HUES64 (cell line): ENCODE results near the gene GLUL.

Source experiments
- H3K27ac ChIP-seq: 2 replicates; pipeline ENCODE4 v1.7.0; 2013; ENCODE audit warnings: low read depth, low read length, inconsistent platforms
- H3K27me3 ChIP-seq: 2 replicates; pipeline ENCODE4 v1.6.1; 2013; ENCODE audit warnings: mild to moderate bottlenecking, low read length; ENCODE audit not compliant: insufficient read depth
- H3K36me3 ChIP-seq: 2 replicates; pipeline ENCODE4 v1.6.1; 2013; ENCODE audit warnings: mild to moderate bottlenecking, low read length; ENCODE audit not compliant: insufficient read depth
- H3K4me1 ChIP-seq: 2 replicates; pipeline ENCODE4 v1.6.1; 2013; ENCODE audit warnings: mild to moderate bottlenecking, low read length, moderate library complexity; ENCODE audit not compliant: insufficient read depth
- H3K4me3 ChIP-seq: 2 replicates; pipeline ENCODE4 v1.5.1; 2013; ENCODE audit warnings: mild to moderate bottlenecking, low read length, moderate library complexity
- H3K9ac ChIP-seq: 2 replicates; pipeline ENCODE4 v1.6.1; 2013; ENCODE audit warnings: mild to moderate bottlenecking, low read depth, low read length
- H3K9me3 ChIP-seq: 2 replicates; pipeline ENCODE4 v1.6.1; 2013; ENCODE audit warnings: low read depth, low read length; ENCODE audit not compliant: insufficient read depth
- WGBS: fragments of 150-250, 120-280 bp; methylation state at CpG from one replicate; pipeline ENCODE4 v1.1.7; 2013; ENCODE audit warnings: missing lambda C conversion rate; 5-methylcytosine and 5-hydroxymethylcytosine counted together

GLUL gene

DNA sequence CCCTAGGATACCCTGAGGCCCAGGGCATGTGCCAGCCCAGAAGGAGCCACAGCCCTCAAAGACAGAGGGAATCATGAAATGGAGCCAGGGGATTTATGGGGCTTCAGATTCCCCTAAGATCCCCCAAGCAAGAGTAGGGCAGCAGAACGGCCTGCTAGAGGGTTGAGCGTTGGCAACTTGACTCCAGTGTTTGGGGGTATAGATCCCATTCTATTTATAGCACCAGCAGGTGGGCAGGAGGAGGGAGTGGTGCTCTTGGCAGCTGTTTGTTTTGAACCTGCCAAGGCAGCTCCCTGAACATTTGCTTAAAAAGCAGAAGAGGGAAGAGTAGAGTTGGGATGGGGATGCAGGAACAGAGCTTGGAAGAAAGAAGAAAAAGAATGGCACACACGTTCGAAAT lies 33.7 kb downstream of the GLUL start:
- Histone ChIP-seq H3K9me3 (no peaks in the 10 kb centered on the region), H3K9ac (no peak overlapping the region), H3K4me3 (no peak overlapping the region), H3K4me1 (peaks cover 31% of the 10 kb centered on the region), H3K36me3 (no peaks in the 10 kb centered on the region), H3K27ac (no peak overlapping the region; the same call in 1 of the 2 replicates), H3K27me3 (no peaks in the 10 kb centered on the region)
- 88% methylated on average over 4 of the region's 4 CpGs for WGBS

DNA sequence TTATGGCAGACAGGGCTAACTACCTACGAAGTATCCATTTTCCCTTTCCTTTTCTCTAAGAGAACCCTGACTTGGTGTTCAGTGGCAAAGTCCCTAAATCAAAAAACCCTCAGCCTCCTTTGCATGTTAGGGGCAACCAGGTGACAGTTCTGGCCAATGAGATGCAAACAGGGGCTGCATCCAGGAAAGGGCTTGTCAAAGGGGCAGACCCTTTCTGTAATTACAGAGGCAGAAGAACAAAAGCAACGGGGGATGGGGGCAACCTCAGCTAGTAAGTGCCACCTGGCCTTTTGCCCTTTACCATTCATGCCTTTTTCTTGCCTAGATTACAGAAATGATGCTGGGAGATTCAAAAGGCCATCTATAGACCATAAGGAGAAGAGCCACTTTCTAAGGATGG lies 34.4 kb downstream of the GLUL start:
- Histone ChIP-seq H3K4me3 (no peak overlapping the region), H3K9ac (no peak overlapping the region), H3K27me3 (no peaks in the 10 kb centered on the region), H3K27ac (no peak overlapping the region), H3K36me3 (no peaks in the 10 kb centered on the region), H3K9me3 (no peaks in the 10 kb centered on the region), H3K4me1 (peaks cover 27% of the 10 kb centered on the region)
- 63% methylated on average over 2 of the region's 2 CpGs for WGBS

DNA sequence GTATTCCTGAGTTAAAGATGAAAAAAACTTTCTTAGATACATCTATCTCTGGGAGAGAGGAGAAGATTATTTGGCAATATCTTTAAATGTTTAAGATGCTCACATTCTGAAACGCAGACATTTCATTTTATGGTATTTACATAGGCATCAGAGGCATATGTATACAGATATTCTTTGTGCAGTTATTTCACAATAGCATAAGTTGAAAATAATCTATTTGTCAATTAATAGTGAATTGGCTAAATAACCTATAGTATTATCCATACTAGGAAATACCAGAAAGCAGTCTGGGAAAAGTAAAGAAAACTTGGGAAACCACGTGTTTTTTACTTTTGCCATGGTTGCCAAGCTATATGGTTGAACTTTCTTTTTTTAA lies 35.9 kb downstream of the GLUL start:
- no peaks in the 10 kb centered on the region for H3K27me3 ChIP-seq
- H3K9me3 ChIP-seq = no peaks in the 10 kb centered on the region
- H3K9ac ChIP-seq = no peak overlapping the region
- no peaks in the 10 kb centered on the region for H3K36me3 ChIP-seq
- peaks cover 27% of the 10 kb centered on the region for H3K4me1 ChIP-seq
- WGBS = 100% methylated on average over 1 of the region's 2 CpGs
- H3K4me3 ChIP-seq = no peak overlapping the region
- no peak overlapping the region for H3K27ac ChIP-seq

DNA sequence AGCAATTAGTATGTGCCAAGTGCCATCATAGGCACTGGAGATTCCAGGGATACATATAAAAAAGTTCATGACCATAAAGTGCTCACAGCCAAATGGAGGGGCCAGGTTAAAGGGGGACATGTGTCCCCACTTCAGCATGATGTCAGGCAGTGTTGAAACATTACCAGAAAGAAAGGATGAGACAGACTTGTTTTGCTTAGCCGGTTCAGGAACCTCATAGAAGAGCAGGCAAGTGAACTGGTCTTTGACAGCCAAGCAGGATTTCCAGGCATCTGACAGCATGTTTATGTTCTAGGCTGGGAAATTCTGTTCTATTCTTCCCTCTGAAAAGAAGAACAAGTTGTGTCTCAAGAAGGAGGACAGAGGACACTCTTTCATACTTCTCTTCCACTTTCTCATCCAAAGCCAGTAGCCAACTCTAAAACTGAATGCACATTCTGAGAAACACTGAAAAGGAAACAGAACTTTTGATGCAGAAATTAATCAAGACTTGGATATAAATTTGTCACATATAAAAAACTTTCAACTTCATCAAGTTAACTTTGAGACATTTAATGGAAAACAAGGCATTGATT lies 39.7 kb downstream of the GLUL start:
- no peak overlapping the region for H3K9ac ChIP-seq
- H3K27ac ChIP-seq = no peak overlapping the region
- H3K9me3 ChIP-seq = no peaks in the 10 kb centered on the region
- WGBS = 93% methylated on average over 1 of the region's 1 CpG
- H3K27me3 ChIP-seq = no peaks in the 10 kb centered on the region
- H3K4me3 ChIP-seq = no peak overlapping the region
- no peaks in the 10 kb centered on the region for H3K36me3 ChIP-seq
- H3K4me1 ChIP-seq = no peaks in the 10 kb centered on the region

DNA sequence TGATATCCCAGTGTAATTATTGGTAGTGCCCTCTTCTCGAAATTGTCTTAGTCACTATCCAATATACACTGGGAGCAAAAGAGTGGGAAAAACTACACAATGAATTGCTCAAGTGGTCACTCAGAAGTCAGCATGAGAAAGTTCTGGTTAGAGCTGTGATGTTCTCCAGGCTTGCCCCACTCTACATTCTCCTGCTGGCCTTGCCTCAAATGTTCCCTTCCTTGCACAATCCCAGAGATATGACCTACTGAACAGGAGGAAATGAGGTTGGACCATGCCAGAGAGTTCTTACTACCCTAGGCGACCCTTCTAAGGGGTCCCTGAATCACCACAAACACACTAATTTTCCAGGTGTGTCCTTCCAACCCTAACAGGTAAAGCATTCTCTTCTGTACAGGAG lies 40.8 kb downstream of the GLUL start:
- WGBS = 92% methylated on average over 2 of the region's 2 CpGs
- no peaks in the 10 kb centered on the region for H3K4me1 ChIP-seq
- no peaks in the 10 kb centered on the region for H3K27me3 ChIP-seq
- H3K27ac ChIP-seq = no peak overlapping the region
- no peak overlapping the region for H3K9ac ChIP-seq
- H3K4me3 ChIP-seq = no peak overlapping the region
- H3K9me3 ChIP-seq = no peaks in the 10 kb centered on the region
- H3K36me3 ChIP-seq = no peaks in the 10 kb centered on the region

DNA sequence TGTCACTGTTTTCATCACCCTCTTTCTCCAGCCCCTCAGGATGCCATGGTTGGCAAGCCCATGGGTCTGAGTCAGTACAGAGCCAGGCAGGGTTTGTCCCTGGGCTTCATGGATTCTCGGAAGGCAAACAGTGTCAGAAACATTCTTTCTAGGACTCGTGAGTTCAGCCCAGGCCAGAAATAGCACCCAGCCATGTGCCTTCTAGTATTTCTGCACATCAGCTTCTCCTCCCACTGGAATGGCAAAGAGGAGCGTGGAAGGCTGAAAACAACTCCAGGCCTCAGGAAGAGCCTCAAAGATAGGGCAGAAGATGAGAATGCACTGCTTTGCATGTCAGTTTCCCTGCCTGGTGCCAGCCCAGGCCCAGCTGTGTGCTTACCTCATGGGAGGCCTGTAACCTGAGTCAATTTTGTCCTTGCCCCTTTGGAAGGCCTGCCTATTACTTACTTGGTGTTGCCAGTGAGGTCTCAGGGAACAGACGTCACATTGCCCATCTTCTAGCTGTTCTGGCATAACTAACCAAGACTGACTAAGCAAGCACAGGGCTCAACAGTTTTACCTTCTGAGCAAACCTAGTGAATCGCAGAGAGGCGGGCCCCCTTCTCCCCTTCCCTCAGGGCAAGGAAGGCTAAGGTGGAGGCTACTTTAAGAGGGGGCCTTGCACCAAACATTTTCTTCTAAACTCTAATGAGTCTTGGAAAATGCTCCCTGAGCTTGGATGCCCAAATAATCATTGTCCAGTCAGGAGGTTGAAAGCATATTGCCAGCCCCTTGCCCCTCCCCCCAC lies 42.4 kb downstream of the GLUL start:
- H3K27me3 ChIP-seq = no peaks in the 10 kb centered on the region
- H3K9me3 ChIP-seq = no peaks in the 10 kb centered on the region
- H3K4me3 ChIP-seq = no peak overlapping the region
- H3K36me3 ChIP-seq = no peaks in the 10 kb centered on the region
- H3K4me1 ChIP-seq = no peaks in the 10 kb centered on the region
- no peak overlapping the region for H3K27ac ChIP-seq
- WGBS = 86% methylated on average over 6 of the region's 6 CpGs
- no peak overlapping the region for H3K9ac ChIP-seq

DNA sequence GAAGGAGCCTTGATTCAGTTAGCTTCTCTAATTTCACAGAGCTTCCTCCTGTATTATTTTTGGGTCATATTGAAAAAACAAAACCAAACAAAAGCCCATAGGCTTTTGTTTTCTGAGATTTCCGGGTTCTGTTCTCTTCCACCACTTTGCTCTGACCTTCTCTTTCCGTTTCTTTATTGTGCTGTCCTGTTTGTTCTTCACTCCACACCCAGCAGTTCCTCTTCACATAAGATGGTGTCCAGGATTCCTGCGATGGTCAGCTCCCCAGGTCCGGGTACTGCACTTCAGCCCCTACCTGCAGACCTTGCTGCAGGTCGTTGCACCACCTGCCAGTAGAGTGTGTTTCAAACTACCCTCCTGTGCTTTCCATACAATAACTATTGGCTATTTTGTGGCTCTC lies 44.6 kb downstream of the GLUL start:
- H3K36me3 ChIP-seq = no peaks in the 10 kb centered on the region
- H3K27me3 ChIP-seq = no peaks in the 10 kb centered on the region
- no peak overlapping the region for H3K9ac ChIP-seq
- no peak overlapping the region for H3K27ac ChIP-seq
- no peak overlapping the region for H3K4me3 ChIP-seq
- no peaks in the 10 kb centered on the region for H3K4me1 ChIP-seq
- 88% methylated on average over 5 of the region's 5 CpGs for WGBS
- H3K9me3 ChIP-seq = no peaks in the 10 kb centered on the region

DNA sequence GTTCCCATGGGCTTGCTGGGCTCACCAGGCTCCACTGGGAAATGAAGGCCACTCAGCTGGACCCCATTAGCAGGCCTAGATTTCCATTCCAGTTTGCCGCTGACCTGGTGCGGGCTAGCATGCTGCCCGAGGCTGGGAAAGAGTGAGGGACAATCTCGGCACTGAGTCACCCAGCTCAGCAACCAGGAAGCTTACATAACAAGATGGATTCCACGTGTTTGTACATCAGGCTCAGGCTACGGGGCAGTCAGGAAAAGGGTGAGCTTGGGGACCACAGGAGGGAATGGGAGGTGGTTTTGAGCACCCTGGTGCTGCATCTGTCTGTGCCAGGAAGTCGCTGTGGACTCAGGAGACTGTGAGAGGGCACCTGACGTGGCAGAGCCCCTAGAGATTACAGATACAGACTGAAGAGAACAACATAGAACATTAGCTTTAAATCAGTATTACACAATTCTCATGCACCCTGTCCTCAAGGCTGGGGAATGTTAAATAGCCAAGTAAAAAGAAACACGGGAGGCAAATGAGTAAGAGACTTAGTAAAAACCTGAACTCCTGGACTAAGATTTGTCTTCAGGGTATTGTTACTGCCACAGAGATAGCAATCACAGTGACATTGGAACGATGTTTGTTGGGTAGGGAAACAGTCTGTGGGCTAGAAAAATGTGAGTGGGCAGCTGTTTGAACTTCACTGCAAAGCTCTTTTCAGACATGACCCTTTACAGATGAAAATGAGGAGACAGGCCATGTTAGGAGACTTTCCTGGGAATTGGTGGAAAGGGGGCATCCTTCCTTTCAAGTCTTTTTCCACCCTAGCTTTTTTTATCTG lies 51.1 kb downstream of the GLUL start:
- H3K9ac ChIP-seq = no peak overlapping the region
- H3K4me3 ChIP-seq = no peak overlapping the region

DNA sequence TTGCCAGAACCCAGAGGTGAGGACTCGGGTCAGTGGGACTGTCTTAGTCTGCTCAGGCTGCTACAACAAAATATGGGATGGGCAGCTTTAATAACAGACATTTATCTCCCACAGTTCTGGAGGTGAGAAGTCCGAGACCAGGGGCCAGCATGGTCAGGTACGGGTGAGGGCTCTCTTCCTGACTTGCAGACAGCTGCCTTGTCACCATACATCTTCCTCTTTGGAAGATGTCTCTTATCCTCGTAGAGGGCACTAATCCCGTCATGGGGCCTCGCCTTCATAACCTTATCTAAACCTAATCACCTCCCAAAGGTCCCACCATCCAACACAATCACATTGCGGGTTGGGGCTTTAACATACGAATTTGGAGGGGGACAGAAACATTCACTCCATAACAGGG lies 51.9 kb downstream of the GLUL start:
- Histone ChIP-seq H3K4me3 (no peak overlapping the region), H3K27me3 (no peaks in the 10 kb centered on the region), H3K27ac (no peak overlapping the region), H3K36me3 (no peaks in the 10 kb centered on the region), H3K9me3 (no peaks in the 10 kb centered on the region), H3K9ac (no peak overlapping the region), H3K4me1 (no peaks in the 10 kb centered on the region)
- 95% methylated on average over 8 of the region's 8 CpGs for WGBS

More for the DNA sequence above, 51.1 kb downstream of the GLUL start:
- no peaks in the 10 kb centered on the region for H3K4me1 ChIP-seq
- no peaks in the 10 kb centered on the region for H3K9me3 ChIP-seq
- WGBS = 92% methylated on average over 10 of the region's 10 CpGs
- no peak overlapping the region for H3K27ac ChIP-seq
- no peaks in the 10 kb centered on the region for H3K27me3 ChIP-seq
- H3K36me3 ChIP-seq = no peaks in the 10 kb centered on the region

DNA sequence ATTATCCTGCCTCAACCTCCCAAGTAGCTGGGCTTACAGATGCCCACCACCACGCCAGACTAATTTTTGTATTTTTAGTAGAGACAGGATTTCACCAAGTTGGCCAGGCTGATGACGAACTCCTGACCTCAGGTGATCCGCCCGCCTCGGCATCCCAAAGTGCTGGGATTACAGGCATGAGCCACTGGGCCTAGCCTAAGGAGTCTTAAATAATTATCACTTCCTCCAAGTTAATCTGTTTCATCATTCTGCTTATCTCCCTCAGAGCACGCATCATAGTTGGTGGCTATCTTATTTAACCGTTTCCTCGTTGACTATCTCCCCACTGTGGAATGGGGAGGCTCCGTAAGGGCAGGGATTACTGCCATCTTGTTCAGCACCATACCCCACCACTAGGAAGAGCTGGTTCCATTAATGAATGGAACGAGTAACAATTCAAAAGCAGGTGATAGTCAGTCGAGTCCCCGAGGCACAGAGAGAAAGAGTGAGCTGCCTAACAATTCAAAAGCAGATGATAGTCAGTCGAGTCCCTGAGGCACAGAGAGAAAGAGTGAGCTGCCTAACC lies 52.7 kb downstream of the GLUL start:
- 91% methylated on average over 13 of the region's 13 CpGs for WGBS
- Histone ChIP-seq H3K36me3 (no peaks in the 10 kb centered on the region), H3K27me3 (no peaks in the 10 kb centered on the region), H3K4me1 (no peaks in the 10 kb centered on the region), H3K9ac (no peak overlapping the region), H3K4me3 (no peak overlapping the region), H3K9me3 (no peaks in the 10 kb centered on the region), H3K27ac (no peak overlapping the region)
